SU-DHL-6 (cell line): ENCODE results near the gene STX16.

ENCODE experiments used
- H2AFZ ChIP-seq: fragments of 200-600 bp; sonication (generic); 2 replicates; pipeline ENCODE4 v1.6.1; 2014; ENCODE audit warnings: low read depth, mild to moderate bottlenecking, moderate library complexity, mixed read lengths, antibody characterized with exemption, low read length; ENCODE audit not compliant: severe bottlenecking
- H3F3A ChIP-seq: fragments of 200-600 bp; shearing (Covaris generic); 2 replicates; pipeline ENCODE4 v1.6.0; 2016; ENCODE audit warnings: antibody characterized with exemption, mild to moderate bottlenecking; ENCODE audit not compliant: insufficient read depth
- H3K27ac ChIP-seq: fragments of 200-600 bp; sonication (generic); 2 replicates; pipeline ENCODE4 v1.5.1; 2016; ENCODE audit warnings: low read depth, mild to moderate bottlenecking, low read length, moderate library complexity, mixed read lengths
- H3K27me3 ChIP-seq: fragments of 200-600 bp; sonication (generic), shearing (Covaris generic); 2 replicates; pipeline ENCODE4 v1.6.0; 2014; ENCODE audit warnings: mild to moderate bottlenecking, low read length
- H3K36me3 ChIP-seq: fragments of 200-600 bp; sonication (generic); 2 replicates; pipeline ENCODE4 v1.6.1; 2014; ENCODE audit warnings: mild to moderate bottlenecking, low read length, mixed read lengths
- H3K4me2 ChIP-seq: fragments of 300-600, 200-600 bp; shearing (Covaris generic), sonication (generic); 2 replicates; pipeline ENCODE4 v1.6.0; 2014; ENCODE audit warnings: low read length, low read depth, mild to moderate bottlenecking; ENCODE audit not compliant: poor library complexity, severe bottlenecking
- H3K4me3 ChIP-seq: fragments of 200-600 bp; sonication (generic); 2 replicates; pipeline ENCODE4 v1.5.1; 2014; ENCODE audit warnings: antibody characterized with exemption, low read length, mild to moderate bottlenecking, mixed read lengths; ENCODE audit not compliant: insufficient read depth, poor library complexity, severe bottlenecking
- H3K79me2 ChIP-seq: fragments of 200-600 bp; sonication (generic); 2 replicates; pipeline ENCODE4 v1.6.1; 2014; ENCODE audit warnings: mild to moderate bottlenecking, low read length, moderate library complexity; ENCODE audit not compliant: insufficient read depth
- H3K9ac ChIP-seq: fragments of 200-600 bp; sonication (generic); 2 replicates; pipeline ENCODE4 v1.7.0; 2014; ENCODE audit warnings: mild to moderate bottlenecking, low read length
- H3K9me2 ChIP-seq: fragments of 200-600 bp; sonication (generic); replicated peaks from 2 replicates; pipeline ENCODE4 v1.6.1; 2014; ENCODE audit warnings: low read length; ENCODE audit not compliant: insufficient read depth
- H3K9me3 ChIP-seq: fragments of 200-600 bp; sonication (generic); 2 replicates; pipeline ENCODE4 v1.6.1; 2014; ENCODE audit warnings: low read length, mixed read lengths; ENCODE audit not compliant: insufficient read depth
- H4K20me1 ChIP-seq: fragments of 200-600 bp; sonication (generic); 2 replicates; pipeline ENCODE4 v1.6.1; 2014; ENCODE audit warnings: low read depth, mild to moderate bottlenecking, antibody characterized with exemption, low read length, moderate library complexity, mixed read lengths
- EZH2phosphoT487 ChIP-seq: fragments of 200-600 bp; sonication (generic), shearing (Covaris generic); conservative IDR thresholded peaks from 2 replicates; pipeline ENCODE4 v1.6.1; 2018; ENCODE audit warnings: mild to moderate bottlenecking, antibody characterized with exemption, low read length, moderate library complexity, mixed read lengths
- TF ChIP-seq, protein P1 (sequence below): fragments of 200-600 bp; sonication (generic); IDR thresholded peaks from one replicate; pipeline ENCODE4 v1.5.1; 2017; ENCODE audit warnings: antibody characterized with exemption, mild to moderate bottlenecking, low read length, moderate library complexity; ENCODE audit not compliant: insufficient read depth, poor library complexity, severe bottlenecking

Gene STX16

DNA sequence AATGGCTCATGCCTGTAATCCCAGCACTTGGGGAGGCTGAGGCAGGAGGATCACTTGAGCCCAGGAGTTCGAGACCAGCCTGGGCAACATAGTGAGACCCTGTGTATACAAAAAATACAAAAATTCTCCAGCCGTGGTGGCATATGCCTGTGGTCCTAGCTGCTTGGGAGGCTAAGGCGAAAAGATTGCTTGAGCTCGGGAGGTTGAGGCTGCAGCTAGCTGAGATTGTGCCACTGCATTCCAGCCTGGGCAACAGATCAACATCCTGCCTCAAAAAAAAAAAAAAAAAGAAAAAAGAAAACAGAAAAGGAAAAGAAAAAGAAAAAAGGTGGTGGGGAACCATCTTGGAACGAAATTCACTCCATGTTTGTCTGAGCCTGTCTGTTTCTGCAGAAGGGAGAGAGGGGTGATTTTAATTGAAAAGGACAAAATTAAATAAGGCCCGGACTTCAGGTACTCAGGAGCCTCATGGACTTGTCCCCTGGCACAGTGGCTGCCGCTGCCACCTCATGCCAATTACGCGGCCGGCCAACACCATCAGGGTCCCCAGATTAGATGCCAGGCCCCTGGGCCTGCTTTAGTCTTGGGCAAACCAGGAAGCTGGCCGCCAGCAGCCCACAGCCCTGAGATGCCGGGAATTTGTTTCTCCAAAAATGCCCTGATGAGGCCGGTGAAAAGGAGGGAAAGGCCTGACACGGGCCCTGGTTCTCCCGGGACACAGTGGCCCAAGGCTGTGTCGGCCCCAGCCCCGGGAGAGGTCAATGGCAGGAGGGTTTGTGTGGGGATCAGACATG, 37.8 kb upstream of the STX16 start:
- H3K9ac ChIP-seq = no peak overlapping the region

DNA sequence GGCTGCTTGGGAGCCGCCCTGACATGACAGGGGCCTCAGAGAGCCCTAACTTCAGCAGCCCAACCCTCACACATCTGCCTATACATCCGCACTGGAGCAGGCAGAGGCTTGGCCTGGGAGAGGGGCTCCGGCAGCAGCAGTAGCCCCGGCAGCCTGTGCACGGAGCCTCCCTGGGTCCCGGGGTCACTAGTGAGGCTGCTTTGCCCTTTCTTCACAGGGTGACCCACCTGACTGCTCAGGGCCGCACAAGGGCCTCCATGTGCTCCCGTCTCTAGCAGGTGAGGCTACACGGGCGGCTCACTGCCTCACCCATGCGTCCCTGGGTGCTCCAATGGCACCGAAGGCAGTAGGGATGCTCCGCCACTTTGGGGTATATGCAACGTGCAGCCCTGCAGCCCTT, 36.7 kb upstream of the STX16 start:
- Histone ChIP-seq H3K4me2 (no peak overlapping the region), H3K79me2 (no peaks in the 10 kb centered on the region), H2AFZ (no peak overlapping the region), H3K9ac (no peak overlapping the region), H3K27me3 (no peaks in the 10 kb centered on the region), H3K9me3 (no peaks in the 10 kb centered on the region), H3K9me2 (no peaks in the 10 kb centered on the region), H3F3A (no peaks in the 10 kb centered on the region), H4K20me1 (no peaks in the 10 kb centered on the region), H3K36me3 (no peaks in the 10 kb centered on the region), H3K27ac (no peak overlapping the region), H3K4me3 (no peak overlapping the region)
- TF ChIP-seq EZH2phosphoT487 = no peak
- TF ChIP-seq, protein P1, sequence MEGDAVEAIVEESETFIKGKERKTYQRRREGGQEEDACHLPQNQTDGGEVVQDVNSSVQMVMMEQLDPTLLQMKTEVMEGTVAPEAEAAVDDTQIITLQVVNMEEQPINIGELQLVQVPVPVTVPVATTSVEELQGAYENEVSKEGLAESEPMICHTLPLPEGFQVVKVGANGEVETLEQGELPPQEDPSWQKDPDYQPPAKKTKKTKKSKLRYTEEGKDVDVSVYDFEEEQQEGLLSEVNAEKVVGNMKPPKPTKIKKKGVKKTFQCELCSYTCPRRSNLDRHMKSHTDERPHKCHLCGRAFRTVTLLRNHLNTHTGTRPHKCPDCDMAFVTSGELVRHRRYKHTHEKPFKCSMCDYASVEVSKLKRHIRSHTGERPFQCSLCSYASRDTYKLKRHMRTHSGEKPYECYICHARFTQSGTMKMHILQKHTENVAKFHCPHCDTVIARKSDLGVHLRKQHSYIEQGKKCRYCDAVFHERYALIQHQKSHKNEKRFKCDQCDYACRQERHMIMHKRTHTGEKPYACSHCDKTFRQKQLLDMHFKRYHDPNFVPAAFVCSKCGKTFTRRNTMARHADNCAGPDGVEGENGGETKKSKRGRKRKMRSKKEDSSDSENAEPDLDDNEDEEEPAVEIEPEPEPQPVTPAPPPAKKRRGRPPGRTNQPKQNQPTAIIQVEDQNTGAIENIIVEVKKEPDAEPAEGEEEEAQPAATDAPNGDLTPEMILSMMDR = no peak

More for the DNA sequence above, 37.8 kb upstream of the STX16 start:
- H3K9me2 ChIP-seq = no peaks in the 10 kb centered on the region
- H3K27me3 ChIP-seq = no peaks in the 10 kb centered on the region
- no peaks in the 10 kb centered on the region for H3K36me3 ChIP-seq
- no peak for TF ChIP-seq EZH2phosphoT487
- TF ChIP-seq, protein P1 = no peak
- H3K9me3 ChIP-seq = no peaks in the 10 kb centered on the region
- H3K4me3 ChIP-seq = no peak overlapping the region
- H3F3A ChIP-seq = no peaks in the 10 kb centered on the region
- no peaks in the 10 kb centered on the region for H4K20me1 ChIP-seq
- H3K4me2 ChIP-seq = no peak overlapping the region
- H3K79me2 ChIP-seq = no peaks in the 10 kb centered on the region
- no peak overlapping the region for H2AFZ ChIP-seq
- no peak overlapping the region for H3K27ac ChIP-seq

DNA sequence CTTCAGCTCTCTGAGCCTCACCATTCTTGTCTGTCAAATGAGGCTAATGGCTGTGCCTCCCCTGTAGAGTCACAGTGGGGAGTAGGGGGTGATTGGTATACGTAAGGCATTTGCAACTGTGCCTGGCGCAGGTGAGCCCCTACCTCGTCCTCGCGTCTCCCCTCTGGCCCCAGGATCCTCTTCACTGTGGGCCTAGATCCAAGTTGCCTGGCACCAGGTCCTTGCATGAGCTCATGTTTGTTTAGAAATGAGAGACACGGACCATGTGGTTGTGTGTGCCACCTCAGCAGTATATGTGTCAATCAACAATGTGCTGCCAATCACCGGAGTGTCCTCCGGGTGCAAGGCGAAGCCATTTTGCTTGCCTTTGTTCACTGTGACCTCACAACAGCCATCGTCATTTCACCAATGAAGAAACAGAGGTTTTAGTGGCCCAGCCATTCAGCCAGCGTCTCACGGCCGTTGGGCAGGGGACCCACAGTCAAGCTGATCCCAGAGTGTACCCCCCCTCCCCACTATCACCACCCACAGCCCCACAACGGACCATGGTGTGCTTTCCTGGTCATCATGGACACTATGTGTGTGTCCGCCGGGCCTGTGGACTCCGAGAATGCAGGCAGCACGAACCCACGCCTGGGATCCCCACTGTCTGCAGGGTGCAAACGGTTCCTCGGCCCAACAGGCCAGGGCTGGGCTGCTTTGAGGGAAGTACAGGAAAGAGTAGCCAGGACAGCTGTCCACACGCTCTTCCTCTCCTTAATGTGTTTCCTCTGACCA, 35.9 kb upstream of the STX16 start:
- H3K9ac ChIP-seq = no peak overlapping the region
- H3K9me2 ChIP-seq = no peaks in the 10 kb centered on the region
- no peak overlapping the region for H2AFZ ChIP-seq
- no peaks in the 10 kb centered on the region for H3K27me3 ChIP-seq
- no peaks in the 10 kb centered on the region for H3K36me3 ChIP-seq
- no peaks in the 10 kb centered on the region for H4K20me1 ChIP-seq
- no peaks in the 10 kb centered on the region for H3K79me2 ChIP-seq
- H3K9me3 ChIP-seq = no peaks in the 10 kb centered on the region
- TF ChIP-seq, protein P1 = no peak
- TF ChIP-seq EZH2phosphoT487 = no peak
- no peak overlapping the region for H3K4me2 ChIP-seq
- H3K27ac ChIP-seq = no peak overlapping the region
- no peaks in the 10 kb centered on the region for H3F3A ChIP-seq
- H3K4me3 ChIP-seq = no peak overlapping the region
